IPS-NIHi7 (cell line): ENCODE data around the gene UTP14C.
A peak's percentile ranks its signal among the peaks of the same experiment; 100 is the strongest.
"Not testable (repeated sequence)": the region's sequence is repeated elsewhere in the genome, so short reads cannot be mapped to it uniquely, and the experiment has no call there.

Source experiments
- DNase-seq: peaks from one replicate; pipeline ENCODE4 v3.0.0; 2012; ENCODE audit warnings: mixed read lengths; ENCODE audit errors: extremely low spot score

The UTP14C gene

DNA sequence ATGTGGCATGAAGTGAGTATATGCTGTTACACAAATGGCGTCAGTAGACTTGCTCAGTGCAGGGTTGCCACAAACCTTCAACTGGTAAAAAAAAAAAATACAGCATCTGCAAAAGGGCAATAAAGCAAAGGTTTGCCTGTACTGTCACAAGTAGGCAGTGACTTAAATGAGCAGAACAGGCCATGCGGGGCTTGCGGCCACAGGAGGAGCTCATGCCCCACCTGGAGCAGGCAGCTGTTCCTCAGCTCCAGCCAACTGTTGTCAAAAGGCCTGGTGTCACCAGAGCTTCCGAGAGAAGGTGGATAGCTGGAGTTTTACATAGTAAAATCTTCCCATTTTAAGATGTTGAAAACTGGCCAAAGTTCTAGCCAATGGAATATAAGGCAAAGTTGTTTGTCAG lies 20.9 kb upstream of the UTP14C start:
- peak; percentile 40 for DNase-seq

DNA sequence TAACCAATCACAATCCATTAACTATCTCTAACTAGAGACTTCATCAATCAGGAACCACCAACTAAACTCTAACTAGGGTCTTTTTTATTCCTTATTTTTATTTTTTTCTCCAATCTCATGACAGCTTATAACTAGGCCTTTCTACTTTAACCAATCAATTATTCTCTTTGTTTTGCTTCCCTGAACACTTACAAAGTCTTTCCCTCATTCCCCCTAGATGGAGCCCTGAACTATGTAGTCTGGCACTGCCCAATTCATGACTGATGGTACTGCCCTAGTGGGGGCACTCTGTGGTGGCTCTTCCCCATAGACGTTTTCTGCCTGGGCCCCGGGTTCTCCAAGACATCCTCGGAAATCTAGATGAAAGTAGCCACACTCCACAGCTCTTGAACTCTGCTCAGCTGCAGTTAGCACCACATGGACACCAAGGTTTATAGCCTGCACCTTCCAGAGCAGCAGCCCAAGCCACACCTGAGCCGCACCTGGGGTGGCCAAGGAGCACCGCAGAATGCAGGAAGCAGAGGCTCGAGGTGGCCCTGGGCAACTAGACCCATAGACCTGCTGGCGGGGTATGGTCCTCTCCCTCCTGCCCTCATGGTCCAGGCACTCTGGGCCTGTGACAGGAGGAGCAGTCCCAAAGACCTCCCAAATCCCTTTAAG lies 19.9 kb upstream of the UTP14C start:
- no peak for DNase-seq

DNA sequence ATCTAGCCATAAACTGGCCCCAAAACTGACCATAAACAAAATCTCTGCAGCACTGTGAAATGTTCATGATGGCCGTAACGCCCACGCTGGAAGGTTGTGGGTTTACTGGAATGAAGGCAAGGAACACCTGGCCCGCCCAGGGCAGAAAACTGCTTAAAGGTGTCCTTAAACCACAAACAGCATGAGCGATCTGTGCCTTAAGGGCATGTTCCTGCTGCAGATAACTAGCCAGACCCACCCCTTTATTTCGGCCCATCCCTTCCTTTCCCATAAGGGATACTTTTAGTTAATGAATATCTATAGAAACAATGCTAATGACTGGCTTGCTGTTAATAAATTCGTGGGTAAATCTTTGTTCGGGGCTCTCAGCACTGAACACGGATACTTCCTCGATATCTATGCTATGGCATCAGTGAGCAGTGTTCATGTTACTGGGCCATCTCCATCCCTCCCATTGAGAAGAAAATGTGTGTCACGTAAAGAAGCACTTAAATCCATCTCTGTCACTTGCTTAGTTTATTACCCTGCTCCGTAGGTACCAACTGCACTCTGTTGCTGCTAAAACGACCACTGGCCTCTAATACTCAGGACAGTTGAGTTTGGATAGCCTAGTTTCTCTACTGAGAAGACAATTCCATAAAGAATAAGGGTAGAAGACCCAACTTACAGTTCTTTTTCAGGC lies 18.5 kb upstream of the UTP14C start:
- no peak for DNase-seq

DNA sequence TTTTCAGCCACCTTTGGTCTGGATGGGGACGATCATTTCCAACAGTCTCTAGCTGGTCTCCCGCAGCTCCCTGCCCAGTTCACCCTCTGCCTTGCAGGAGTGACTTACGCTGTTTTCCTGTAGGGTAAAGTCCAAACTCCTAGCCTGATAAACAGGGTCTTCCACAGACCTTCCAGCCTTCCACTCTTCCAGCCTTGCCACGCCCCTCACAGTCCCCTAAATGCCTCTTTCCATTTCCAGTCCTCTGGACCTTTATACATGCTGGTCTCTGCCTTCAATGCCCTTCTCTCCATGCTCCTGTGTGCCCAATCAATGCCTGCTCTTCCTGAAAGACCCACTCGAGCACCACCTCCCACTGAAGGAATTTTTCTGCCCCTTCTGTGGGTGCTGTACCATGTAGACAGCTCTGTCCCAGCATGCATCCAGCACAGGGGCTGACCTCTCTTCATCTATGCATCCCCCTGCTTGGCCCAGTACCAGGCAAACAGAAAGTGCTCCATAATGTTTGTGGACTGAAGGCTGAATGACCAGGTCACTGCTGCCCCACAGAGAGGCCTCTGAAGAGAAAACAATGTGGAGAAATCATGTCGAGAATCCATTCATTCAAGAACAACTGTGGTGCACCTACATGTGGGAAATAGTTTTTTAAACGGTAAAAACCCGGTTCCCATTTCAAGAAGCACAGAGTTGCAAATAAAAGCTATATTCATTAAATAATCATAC lies 17.8 kb upstream of the UTP14C start:
- no peak for DNase-seq

DNA sequence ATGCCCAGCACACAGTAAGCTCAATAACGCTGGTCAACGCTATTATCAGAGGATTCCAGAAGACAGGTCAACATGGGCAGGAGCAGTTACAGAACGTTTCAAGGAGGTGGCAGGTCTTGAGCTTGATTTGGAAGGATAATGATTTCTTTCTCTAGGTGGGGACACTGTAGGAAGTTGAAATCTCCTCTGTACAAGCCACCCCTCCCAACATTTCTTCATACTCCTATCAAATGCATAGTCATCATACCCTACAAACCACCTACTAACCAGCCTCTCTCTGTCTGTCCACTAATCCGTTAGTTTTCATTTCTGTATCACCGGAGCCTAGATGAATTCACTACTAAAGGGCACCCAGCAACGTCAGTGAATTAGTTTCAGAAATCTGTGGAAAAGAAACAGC lies 14.5 kb upstream of the UTP14C start:
- no peak for DNase-seq

DNA sequence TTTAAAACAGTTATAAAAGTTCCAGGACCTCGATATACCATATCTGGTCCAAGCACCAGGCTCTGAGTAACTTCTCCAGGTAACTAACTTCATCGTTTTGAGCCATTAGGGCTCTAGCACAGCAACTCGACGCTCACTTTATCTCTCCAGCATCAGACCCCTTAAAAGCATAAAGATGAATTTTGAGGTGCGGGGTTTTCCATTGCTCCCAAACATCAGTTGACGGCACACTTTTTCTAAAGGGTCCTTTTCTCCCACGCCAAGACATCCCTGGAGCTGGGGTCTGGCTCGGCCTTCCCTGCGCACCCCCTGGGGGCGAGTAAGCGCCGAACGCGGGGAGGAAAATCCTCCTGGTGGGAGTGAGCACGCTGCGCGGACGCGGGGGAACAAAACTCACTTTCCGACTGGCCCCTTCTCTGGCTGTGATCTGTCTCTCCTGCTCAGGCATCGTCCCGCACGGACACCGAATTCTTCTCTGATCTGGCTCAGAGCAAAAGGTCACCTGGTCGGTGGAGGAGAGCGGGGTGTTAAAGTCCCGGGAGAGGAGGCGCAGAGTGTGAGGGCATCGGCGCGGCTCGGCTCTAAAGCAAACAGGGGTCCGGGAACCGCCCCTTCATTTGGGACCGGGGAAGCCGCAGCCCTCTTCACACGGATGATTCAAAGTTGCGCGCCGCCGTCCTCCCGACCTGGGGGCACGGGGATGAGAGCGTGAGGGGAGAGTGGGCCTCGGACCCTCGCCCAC lies 13.4 kb upstream of the UTP14C start, which contains the start of gene ATP7B:
Gene ATP7B, minus strand, starts transcription at position 561 of the 742 bp plus-strand sequence. Its CDS starts 113 bp downstream, at position 448.
- DNase-seq, result peak; percentile 57

DNA sequence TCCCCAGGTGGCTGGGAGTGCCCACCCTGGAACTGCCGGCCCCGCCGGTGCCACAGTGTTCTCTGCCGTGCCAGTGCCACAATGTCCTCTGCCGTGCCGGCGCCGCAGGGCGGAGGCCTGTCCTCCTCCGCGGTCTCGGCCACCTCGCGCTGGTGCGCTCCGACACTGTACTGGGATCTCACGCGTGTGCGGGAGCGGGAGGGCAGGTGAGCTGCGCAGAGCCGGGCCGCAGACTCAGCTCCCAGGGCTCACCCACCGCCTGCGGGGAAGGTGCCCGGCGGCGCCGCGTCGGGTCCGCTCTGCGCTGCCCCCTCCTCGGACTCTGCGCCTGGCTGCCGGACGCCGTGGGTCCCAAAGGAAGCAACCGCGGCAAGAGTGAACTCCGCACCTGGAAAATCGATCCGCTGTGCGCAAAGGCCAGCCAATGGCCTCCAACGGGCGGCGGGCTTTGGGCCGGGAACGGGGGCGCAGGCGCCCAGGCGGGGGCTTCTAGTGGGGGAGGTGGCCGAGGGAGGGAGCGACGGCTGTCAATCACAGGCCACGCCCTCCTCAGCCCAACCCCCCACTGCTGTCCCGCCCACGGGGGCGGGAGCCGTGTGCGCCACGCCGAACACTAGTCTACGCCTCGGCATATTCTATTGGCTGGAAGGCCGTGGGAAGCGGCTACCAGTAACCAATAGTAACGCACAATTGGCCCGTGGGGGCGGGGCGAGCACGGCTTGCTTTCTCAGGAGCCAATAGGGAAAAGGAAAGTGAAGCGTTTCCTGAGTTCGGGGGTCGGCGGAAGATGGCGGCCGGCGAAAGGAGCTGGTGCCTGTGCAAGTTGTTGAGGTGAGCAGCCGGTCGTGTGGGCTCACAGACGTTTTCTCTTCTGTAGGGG lies 12.6 kb upstream of the UTP14C start, which contains the start of gene ALG11:
Gene ALG11, plus strand, starts transcription at position 767 of the 880 bp plus-strand sequence. Its CDS starts 21 bp downstream, at position 788.
- DNase-seq, result peak; percentile 98

DNA sequence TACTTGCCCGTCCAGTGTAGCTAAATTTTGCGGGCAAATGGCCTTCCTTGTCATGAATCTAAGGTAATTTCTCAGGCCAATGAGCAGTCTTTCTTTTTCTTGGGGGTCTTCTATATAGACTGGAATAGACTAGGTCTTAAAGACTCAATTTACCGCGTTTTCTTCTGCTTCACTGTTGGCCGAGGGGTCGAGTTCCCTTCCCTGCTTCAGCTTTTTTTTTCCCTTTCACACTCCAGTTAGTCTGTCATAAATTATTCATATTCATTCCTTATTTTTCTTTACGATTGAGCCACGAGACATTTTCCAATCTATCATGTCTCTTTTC lies 12.0 kb upstream of the UTP14C start:
- no peak for DNase-seq

DNA sequence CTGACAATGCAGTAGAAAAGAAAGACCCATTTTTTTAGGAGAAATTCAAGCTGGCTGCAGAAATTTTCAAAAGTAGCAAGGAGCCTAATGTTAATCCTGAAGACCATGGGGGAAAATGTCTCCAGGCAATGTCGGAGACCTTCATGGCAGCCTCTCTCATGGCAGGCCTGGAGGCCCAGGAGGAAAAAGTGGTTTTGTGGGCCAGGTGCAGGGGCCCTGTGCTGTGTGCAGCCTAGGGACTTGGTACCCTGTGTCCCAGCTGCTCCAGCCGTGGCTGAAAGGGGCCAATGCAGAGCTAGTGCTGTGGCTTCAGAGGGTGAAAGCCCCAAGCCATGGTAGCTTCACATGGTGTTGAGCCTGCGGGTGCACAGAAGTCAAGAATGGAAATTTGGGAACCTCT lies 8.2 kb upstream of the UTP14C start:
- DNase-seq, result no peak

DNA sequence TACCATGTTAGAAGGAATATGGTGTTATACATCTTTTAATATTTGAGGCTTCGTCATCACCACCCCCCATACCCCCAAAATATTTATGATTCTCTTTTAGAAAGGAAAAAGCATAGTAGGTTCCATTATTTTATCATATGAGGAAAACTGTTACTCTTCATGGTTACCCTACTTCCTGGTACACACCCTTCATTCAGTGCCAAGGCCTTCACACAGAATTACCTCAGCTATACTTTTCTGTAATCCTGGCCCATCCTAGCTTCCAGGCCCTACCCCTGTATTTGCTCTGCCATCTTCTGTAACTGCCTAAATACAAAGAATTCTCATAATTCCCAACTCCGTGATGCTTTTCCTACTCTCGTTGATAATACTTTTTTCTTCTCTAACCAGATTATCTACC lies 4.3 kb upstream of the UTP14C start:
- DNase-seq, result no peak

DNA sequence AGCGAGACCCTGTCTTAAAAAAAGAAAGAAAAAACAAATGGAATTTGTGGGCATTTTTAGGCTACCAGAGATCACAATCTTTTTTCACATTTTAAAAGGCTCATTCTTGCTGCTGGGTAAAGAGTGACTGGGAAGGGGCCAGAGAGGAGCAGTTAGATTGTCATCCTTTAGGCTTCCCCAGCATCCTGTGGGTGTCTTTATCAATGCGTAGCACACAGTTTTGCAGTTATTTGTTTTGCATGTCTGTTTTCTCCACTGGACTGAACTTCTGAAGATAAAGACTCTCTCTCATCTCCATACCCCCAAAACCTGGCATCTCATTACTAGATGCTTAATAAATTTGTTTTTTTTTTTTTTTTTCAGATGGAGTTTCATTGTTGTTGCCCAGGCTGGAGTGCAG lies 2.1 kb upstream of the UTP14C start:
- DNase-seq, result no peak

DNA sequence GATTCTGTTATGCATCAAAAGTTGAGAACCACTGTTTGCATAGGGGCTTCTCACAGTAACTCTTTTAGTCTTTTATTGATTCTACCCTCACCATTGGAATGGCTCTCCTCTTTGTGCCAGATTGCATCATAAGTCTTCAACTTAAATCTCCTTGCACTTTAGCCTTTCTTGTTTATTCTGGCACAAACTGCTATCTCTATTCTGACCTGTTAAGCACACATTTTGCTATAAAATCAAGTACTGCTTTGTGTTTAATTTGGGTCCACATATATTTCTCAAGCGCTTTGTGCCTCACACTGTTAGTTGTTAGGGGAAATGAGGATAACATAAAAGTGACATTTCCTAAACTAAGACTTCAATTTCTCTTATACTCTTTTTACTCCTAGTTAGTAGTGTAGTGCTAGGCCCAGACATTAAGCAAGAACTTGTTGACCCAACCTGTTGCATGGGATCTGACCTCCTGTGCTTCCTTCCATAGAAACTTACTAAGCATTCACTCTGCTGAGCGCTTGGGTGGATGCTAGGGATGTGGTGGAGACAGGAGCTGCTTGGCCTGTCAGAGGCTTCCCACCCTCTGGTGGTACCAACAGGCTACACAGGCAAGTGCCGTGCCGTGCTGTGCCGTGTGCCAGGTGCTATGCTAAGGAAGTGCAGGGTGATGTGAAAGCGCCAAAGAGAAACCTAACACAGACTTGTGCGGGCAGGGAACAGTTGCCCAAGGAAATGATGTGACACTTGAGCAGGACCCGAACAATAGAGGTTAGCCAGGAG lies 1.2 kb downstream of the UTP14C start:
- DNase-seq, result peak; percentile 12

DNA sequence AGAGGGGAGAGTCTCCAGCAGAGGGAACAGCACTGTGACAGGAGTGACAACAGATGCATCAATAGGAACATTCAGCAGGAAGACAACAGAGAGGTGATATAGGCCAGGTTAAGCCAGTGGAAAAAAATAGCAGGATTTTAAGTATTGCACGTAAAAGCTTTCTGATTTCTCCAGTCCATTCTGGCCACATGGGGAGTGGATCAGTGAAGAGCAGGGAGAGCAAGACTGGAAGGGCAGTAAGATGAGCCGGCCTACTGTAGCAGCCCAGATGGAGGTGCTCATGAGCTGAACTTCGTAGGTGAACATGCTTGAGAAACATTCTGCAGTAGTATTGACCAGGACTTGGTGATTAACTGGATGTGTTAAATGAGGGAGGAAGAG lies 1.7 kb downstream of the UTP14C start:
- peak; percentile 44 for DNase-seq

DNA sequence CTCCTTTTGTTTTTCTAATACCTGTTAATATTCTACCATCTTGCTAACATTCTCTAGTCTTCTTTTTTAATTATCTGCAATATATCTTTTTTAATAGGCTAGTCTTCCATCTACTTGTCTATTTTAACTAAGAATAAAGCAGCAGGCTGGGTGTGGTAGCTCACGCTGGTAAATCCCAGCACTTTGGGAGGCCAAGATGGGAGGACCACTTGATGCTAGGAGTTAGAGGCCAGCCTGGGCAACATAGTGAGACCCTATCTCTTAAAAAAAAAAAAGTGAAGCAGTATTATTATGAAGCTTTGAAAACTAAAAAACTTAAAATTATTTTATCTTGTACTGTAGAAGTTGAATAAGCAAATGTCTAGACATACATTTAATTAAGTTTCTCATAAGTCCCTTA lies 3.3 kb downstream of the UTP14C start:
- DNase-seq, result no peak

DNA sequence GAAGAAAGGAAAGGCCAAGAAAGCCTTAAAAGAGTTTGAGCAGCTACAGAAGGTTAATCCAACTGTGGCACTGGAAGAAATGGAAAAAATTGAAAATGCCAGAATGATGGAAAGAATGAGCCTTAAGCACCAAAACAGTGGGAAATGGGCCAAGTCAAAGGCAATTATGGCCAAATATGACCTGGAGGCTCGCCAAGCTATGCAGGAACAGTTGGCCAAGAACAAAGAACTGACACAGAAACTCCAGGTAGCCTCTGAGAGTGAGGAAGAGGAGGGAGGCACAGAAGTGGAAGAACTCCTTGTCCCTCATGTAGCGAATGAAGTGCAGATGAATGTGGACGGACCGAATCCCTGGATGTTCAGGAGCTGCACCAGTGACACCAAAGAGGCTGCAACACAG lies 5.1 kb downstream of the UTP14C start:
- DNase-seq, result no peak

DNA sequence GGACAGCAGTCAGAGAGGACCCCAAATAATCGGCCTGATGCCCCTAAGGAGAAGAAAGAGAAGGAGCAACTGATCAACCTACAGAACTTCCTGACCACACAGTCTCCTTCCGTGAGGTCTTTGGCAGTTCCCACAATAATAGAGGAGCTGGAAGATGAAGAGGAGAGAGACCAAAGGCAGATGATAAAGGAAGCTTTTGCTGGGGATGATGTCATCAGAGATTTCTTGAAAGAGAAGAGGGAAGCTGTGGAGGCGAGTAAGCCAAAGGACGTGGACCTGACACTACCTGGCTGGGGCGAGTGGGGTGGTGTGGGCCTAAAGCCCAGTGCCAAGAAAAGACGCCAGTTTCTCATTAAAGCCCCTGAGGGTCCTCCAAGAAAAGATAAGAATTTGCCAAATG lies 5.9 kb downstream of the UTP14C start:
- DNase-seq, result not testable (repeated sequence)

DNA sequence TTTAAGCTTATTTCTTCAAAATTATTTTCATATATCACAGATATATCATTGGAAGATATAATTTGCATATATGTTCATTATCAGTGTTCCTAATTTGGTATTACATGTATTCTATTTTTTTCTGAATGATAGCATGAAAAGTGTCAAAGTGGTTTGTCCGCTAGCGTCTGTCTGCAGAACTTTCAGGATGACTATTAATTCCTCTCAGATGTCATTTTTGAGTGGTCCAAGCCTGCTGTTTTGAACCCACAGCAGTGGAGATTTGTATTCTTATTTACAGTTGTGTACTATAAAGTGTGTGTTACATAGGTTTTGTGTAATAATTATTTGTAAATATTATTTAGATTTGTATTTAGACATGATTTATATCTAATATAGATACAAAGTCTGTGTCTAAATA lies 8.5 kb downstream of the UTP14C start:
- no peak for DNase-seq

DNA sequence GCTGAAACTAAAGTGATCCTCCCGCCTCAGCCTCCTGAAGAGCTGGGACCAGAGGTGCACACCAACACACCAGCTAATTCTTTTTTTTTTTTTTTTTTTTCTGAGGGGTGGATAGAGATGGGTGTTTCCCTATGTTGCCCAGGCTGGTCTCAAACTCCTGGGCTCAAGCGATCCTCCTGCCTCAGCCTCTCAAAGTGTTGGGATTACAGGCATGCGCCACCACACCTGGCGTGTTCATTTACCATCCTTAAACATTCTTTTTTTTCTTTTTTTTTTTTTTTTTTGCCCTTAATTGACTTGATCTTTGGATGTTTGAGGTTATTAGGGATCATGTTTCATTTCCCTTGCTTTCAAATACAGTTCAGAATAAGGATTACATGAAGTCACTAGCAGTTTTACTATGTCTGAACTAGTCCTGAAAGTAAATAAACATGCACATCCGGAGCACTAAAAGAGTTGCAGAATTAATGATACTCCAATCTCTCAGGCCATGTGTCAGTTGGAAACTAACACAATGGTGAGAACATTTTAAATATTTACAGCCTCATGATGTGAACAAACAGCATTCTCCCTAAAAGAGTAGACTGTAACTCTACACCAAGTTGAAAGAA lies 10.2 kb downstream of the UTP14C start:
- DNase-seq, result no peak

DNA sequence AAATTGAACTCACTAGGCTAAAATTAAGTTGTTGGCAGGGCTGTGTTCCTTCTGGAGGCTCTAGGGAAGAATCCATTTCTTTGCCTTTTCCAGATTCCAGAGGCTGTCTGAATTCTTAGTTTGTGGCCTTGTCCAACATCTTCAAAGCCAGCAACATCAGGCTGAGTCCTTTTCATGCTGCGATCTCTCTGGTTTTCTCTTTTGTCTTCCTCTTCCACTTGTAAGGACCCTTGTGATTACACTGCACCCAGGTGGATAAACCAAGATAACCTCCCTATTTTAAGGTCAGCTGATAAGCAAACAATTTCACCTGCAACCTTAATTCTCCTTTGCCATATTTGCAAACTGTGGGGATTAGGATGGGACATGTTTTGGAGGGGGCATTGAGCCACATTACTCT lies 11.5 kb downstream of the UTP14C start:
- DNase-seq, result no peak

DNA sequence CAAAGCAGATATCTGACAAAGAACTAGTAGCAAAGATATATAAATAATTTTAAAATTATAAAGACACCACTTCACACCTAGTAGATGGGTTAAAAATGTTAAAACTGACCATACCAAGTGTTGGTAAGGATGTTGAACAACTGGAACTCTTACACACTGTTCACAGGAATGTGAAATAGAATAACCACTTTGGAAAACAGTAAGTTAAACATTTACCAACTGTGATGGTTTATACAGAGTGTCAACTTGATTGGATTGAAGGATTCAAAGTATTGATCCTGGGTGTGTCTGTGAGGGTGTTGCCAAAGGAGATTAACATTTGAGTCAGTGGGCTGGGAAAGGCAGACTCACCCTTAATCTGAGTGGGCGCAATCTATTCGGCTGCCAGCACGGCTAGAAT lies 19.2 kb downstream of the UTP14C start:
- no peak for DNase-seq
